Measurements from ENCODE around the gene CEP112.
A peak's percentile ranks its signal among the peaks of the same experiment; 100 is the strongest.
"Not testable (repeated sequence)": the region's sequence is repeated elsewhere in the genome, so short reads cannot be mapped to it uniquely, and the experiment has no call there.

Gene CEP112

DNA sequence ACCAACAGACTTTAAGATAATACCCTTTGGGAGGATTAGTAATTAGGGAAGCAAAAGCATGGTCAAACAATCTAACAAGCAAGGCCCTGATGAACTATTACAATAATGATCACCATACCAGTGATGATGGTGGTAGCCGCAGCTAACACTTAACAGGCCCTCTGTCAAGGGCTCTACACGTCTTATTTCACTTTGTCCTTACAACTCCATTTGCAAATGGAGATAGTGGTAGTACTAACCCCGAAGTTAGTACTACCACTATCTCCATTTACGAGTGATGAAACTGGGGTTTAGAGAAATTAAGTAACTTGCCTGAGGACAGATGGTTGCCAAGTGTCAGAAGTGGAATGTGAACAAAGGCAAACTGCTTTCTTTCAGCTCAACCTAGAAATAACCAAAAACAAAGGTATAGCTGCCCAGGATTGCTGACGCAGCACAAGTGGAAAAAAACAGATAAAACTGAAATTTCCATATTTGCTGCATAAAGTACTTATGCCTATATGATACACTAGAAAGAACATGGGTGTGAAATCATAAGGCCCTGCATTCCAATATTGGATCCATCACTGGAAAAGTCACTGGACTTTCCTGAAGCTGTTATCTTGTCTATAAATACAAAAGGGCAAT is 24.6 kb downstream of the CEP112 start:
- H3K27ac ChIP-seq: no peak overlapping the region
- no peaks in the 10 kb centered on the region for H3K27me3 ChIP-seq (ENCODE audit: insufficient read depth, low read depth, severe bottlenecking)
- H3K9me3 ChIP-seq (ENCODE audit: severe bottlenecking): no peaks in the 10 kb centered on the region
- DNase-seq: no peak
- no peak overlapping the region for H3K4me3 ChIP-seq (ENCODE audit: low read depth, low read length)
- TF ChIP-seq, protein P1, sequence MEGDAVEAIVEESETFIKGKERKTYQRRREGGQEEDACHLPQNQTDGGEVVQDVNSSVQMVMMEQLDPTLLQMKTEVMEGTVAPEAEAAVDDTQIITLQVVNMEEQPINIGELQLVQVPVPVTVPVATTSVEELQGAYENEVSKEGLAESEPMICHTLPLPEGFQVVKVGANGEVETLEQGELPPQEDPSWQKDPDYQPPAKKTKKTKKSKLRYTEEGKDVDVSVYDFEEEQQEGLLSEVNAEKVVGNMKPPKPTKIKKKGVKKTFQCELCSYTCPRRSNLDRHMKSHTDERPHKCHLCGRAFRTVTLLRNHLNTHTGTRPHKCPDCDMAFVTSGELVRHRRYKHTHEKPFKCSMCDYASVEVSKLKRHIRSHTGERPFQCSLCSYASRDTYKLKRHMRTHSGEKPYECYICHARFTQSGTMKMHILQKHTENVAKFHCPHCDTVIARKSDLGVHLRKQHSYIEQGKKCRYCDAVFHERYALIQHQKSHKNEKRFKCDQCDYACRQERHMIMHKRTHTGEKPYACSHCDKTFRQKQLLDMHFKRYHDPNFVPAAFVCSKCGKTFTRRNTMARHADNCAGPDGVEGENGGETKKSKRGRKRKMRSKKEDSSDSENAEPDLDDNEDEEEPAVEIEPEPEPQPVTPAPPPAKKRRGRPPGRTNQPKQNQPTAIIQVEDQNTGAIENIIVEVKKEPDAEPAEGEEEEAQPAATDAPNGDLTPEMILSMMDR (IDR thresholded peaks at IDR 0.05; ENCODE audit: low read depth, low read length): no peak
- no peaks in the 10 kb centered on the region for H3K36me3 ChIP-seq

DNA sequence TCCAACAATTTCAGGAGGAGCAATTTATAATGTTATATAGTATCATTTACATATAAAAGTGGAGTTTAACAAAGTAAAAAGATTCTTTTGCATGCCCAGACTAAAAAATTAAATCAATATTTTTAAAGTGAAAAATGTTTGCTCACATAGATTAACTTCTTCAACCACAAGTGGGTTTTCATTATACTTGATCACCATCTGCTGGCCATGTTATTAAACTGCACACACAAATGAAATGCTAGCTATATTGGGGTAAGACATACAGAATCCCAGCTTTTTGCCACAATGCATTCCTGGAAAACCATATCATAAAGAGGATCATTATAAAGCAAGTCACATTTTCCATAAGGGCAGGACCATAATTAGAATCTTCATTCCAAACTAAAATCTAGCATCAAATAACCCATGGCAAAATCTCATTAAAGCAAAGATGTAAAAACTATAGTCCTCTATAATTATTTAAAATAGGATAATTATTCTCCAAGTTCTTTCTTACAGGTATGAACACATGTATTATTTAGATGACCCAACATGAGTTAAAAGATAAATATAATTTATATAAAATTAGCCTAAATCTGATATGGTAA is 26.3 kb downstream of the CEP112 start:
- Histone ChIP-seq H3K36me3 (no peaks in the 10 kb centered on the region), H3K9me3 (ENCODE audit: severe bottlenecking) (no peaks in the 10 kb centered on the region), H3K27ac (no peak overlapping the region), H3K27me3 (ENCODE audit: insufficient read depth, low read depth, severe bottlenecking) (no peaks in the 10 kb centered on the region), H3K4me3 (ENCODE audit: low read depth, low read length) (no peak overlapping the region)
- DNase-seq: no peak
- TF ChIP-seq, protein P1 (IDR thresholded peaks at IDR 0.05; ENCODE audit: low read depth, low read length): peak; percentile 50

DNA sequence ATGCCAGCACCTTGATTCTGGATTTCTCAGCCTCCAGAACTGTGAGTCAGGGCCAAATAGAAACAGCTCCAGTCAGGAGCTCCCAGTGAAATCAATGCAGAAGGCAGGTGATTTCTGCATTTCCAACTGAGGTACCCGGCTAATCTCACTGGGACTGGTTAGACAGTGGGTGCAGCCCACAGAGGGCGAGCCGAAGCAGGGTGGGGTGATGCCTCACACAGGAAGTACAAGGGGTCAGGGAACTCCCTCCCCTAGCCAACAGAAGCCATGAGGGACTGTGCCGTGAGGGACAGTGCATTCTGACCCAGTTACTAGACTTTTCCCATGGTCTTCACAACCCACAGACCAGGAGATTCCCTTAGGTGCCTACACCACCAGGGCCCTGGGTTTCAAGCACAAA is 36.9 kb downstream of the CEP112 start:
- H3K36me3 ChIP-seq; H3K27me3 ChIP-seq (ENCODE audit: insufficient read depth, low read depth, severe bottlenecking); H3K27ac ChIP-seq; H3K4me3 ChIP-seq (ENCODE audit: low read depth, low read length); H3K9me3 ChIP-seq (ENCODE audit: severe bottlenecking); DNase-seq: not testable (repeated sequence)

DNA sequence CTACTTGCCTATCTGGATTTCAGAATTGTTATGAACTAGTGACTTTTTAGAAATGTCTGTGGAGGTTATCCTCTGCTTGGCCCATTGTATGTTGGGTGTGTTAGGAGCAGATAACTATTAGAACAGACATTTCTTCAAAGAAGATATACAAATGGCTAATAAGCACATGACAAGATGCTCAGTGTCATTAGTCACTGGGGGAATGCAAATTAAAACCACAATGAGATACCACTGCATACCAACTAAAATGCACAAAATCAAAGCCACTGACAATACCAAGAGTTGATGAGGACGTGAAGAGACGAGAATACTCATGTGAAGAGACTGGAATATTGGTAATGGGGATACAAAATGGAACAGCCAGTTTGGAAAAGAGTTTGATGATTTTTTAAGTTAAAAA is 39.2 kb downstream of the CEP112 start:
- no peak overlapping the region for H3K4me3 ChIP-seq (ENCODE audit: low read depth, low read length)
- no peak overlapping the region for H3K27ac ChIP-seq
- no peaks in the 10 kb centered on the region for H3K9me3 ChIP-seq (ENCODE audit: severe bottlenecking)
- TF ChIP-seq, protein P1 (IDR thresholded peaks at IDR 0.05; ENCODE audit: low read depth, low read length): no peak
- no peaks in the 10 kb centered on the region for H3K27me3 ChIP-seq (ENCODE audit: insufficient read depth, low read depth, severe bottlenecking)
- no peaks in the 10 kb centered on the region for H3K36me3 ChIP-seq
- no peak for DNase-seq

DNA sequence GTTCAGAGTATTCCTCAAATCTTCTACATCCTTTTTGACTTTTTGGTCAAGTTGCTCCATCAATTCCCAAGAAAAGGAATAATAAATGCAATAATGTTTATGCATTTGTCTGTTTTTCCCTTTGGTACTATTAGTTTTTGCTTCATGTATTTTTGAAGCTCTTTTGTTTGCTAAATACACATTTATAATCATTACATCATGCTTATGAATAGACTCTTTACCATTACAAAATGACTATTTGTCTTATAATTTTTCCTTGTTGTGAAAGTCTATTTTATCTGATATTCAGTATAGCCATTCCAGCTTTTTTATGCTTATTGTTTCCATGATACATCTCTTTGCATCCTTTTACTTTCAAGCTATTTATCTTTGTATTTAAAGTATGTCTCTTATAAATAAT is 41.2 kb downstream of the CEP112 start:
- TF ChIP-seq, protein P1 (IDR thresholded peaks at IDR 0.05; ENCODE audit: low read depth, low read length): no peak
- DNase-seq: no peak

DNA sequence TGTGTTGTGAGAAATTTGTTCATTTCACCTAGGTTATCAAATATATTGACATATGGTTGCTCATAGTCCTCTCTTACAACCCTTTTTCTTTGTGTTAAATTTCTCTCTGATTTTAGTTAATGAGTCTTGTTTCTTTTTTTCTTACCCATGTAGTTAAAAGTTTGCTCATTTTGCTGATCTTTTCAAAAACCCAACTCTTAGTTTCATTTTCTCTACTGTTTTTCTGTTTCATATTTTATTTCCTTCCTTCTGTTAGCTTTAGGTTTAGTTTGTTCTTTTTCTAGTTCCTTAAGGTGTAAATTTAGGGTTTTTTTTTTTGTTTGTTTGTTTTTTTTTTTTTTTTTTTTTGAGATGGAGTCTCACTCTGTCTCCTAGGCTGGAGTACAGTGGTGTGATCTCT is 42.4 kb downstream of the CEP112 start:
- Histone ChIP-seq H3K36me3 (no peaks in the 10 kb centered on the region), H3K4me3 (ENCODE audit: low read depth, low read length) (no peak overlapping the region), H3K27ac (no peak overlapping the region), H3K27me3 (ENCODE audit: insufficient read depth, low read depth, severe bottlenecking) (no peaks in the 10 kb centered on the region), H3K9me3 (ENCODE audit: severe bottlenecking) (no peaks in the 10 kb centered on the region)
- TF ChIP-seq, protein P1 (IDR thresholded peaks at IDR 0.05; ENCODE audit: low read depth, low read length): no peak
- DNase-seq: no peak

More for the DNA sequence above, 41.2 kb downstream of the CEP112 start:
- Histone ChIP-seq H3K4me3 (ENCODE audit: low read depth, low read length) (no peak overlapping the region), H3K36me3 (no peaks in the 10 kb centered on the region), H3K27ac (no peak overlapping the region), H3K9me3 (ENCODE audit: severe bottlenecking) (no peaks in the 10 kb centered on the region), H3K27me3 (ENCODE audit: insufficient read depth, low read depth, severe bottlenecking) (no peaks in the 10 kb centered on the region)
